HepG2 (cell line): Measurements from ENCODE around the gene STATH. TPM values are rescaled to one million over a fixed set of nuclear protein-coding genes. Genes with fewer than 3 reads are reported as not detected.
A peak's percentile ranks its signal among the peaks of the same experiment; 100 is the strongest.

Experiments
- ATAC-seq: fragments of 200-7000 bp; cut with Tn5 transposase; 3 replicates; pipeline ENCODE4 v1.9.1; 2020; ENCODE audit warnings: mild to moderate bottlenecking, moderate library complexity
- BruUV-seq: library from RNA; stranded (reverse); fragments of 400-500 nt; replicated peaks from 2 replicates; lab custom pipeline; 2021; lab: Mats Ljungman, UMichigan
- CTCF ChIA-PET: fragments of 300-600 bp; formaldehyde crosslinking; extraction: SDS; loops from one replicate; lab custom pipeline; 2021; ENCODE audit warnings: low total read pairs, inconsistent platforms, low intra/inter-chr PET ratio; lab: Yijun Ruan, JAX
- POLR2A ChIA-PET: fragments of 350-600 bp; sonication (Branson Sonifier 250); formaldehyde crosslinking; loops from one replicate; lab custom pipeline; 2020; ENCODE audit warnings: antibody characterized with exemption, inconsistent platforms; lab: Yijun Ruan, JAX
- DNase-seq: peaks from one replicate; pipeline ENCODE4 v3.0.0-alpha.2; 2015; ENCODE audit warnings: low spot score
- FAIRE-seq: peaks from 3 replicates; lab custom pipeline; 2011; peaks lifted over from hg19 to GRCh38; lab: Jason Lieb, UNC
- H2AFZ ChIP-seq: one replicate; pipeline ENCODE4 v1.6.1; 2011; ENCODE audit warnings: low read length, inconsistent platforms
- H3K27ac ChIP-seq: fragments of 300-600 bp; 3 replicates; pipeline ENCODE4 v1.8.0; 2011; ENCODE audit warnings: mixed run types, mild to moderate bottlenecking, mixed read lengths, low read length, inconsistent platforms; ENCODE audit not compliant: insufficient read depth; ENCODE audit errors: extremely low read length
- H3K27me3 ChIP-seq, 2 experiments: fragments of 200-600 bp in 1 of 2; 2 replicates in 1 of 2; 3 replicates in 1 of 2; pipeline versions ENCODE4 v1.6.0 to v1.8.0; 2011; ENCODE audit warnings: low read length in 2 of 2, mild to moderate bottlenecking in 2 of 2, moderate library complexity in 2 of 2, inconsistent platforms in 1 of 2; ENCODE audit not compliant: insufficient read depth in 2 of 2, control insufficient read depth in 1 of 2
- H3K36me3 ChIP-seq, 2 experiments: fragments of 200-600 bp in 1 of 2; replicated peaks in 1 of 2; 2 replicates in 1 of 2; 3 replicates in 1 of 2; pipeline versions ENCODE4 v1.5.1 to v1.8.0; 2011; ENCODE audit warnings: low read length in 2 of 2, inconsistent platforms in 1 of 2; ENCODE audit not compliant: insufficient read depth in 2 of 2, control insufficient read depth in 1 of 2
- H3K4me1 ChIP-seq: 2 replicates; pipeline ENCODE4 v1.5.1; 2012; ENCODE audit warnings: low read length, inconsistent platforms; ENCODE audit not compliant: insufficient read depth
- H3K4me2 ChIP-seq: 2 replicates; pipeline ENCODE4 v1.6.0; 2011; ENCODE audit warnings: low read depth, low read length, inconsistent platforms
- H3K4me3 ChIP-seq, 3 experiments: fragments of 200-600 bp in 1 of 3; sonication (generic), shearing (Covaris generic) in 1 of 3; replicated peaks in 1 of 3; 2 replicates each; pipeline ENCODE4 v1.5.1; 2011 to 2016; ENCODE audit warnings: low read length in 3 of 3, inconsistent platforms in 2 of 3, low read depth in 2 of 3, mild to moderate bottlenecking in 2 of 3, control low read depth in 1 of 3, mixed read lengths in 1 of 3; ENCODE audit not compliant: insufficient read depth in 1 of 3
- H3K79me2 ChIP-seq: one replicate; pipeline ENCODE4 v1.6.1; 2011; ENCODE audit warnings: low read length, inconsistent platforms; ENCODE audit not compliant: insufficient read depth
- H3K9ac ChIP-seq: 2 replicates; pipeline ENCODE4 v1.6.0; 2011; ENCODE audit warnings: mild to moderate bottlenecking, low read depth, low read length, inconsistent platforms; ENCODE audit not compliant: insufficient read depth
- H3K9me3 ChIP-seq: 2 replicates; pipeline ENCODE4 v1.5.1; 2012; ENCODE audit warnings: mild to moderate bottlenecking, low read length
- H4K20me1 ChIP-seq: 2 replicates; pipeline ENCODE4 v1.6.0; 2011; ENCODE audit warnings: inconsistent platforms, mild to moderate bottlenecking, low read length, moderate library complexity; ENCODE audit not compliant: insufficient read depth
- BRCA1 ChIP-seq: sonication (generic); formaldehyde crosslinking; IDR thresholded peaks from 2 replicates; pipeline ENCODE4 v1.4.0; 2020; ENCODE audit warnings: missing genetic modification reagents
- FOXA1 ChIP-seq, 2 experiments: fragments of 450-650 bp in 1 of 2; sonication (generic) in 1 of 2; formaldehyde crosslinking in 1 of 2; IDR thresholded peaks; 2 replicates each; pipeline versions ENCODE4 v1.4.0 to v1.6.1; 2016 to 2020; ENCODE audit warnings: missing genetic modification reagents in 1 of 2
- FOXA3 ChIP-seq: IDR thresholded peaks from 2 replicates; pipeline ENCODE4 v1.6.1; 2016; ENCODE audit warnings: missing genetic modification reagents, missing compliant biosample characterization
- HMG20A ChIP-seq: IDR thresholded peaks from 2 replicates; pipeline ENCODE4 v1.6.1; 2016; ENCODE audit warnings: borderline replicate concordance
- HOXA5 ChIP-seq: sonication (generic); formaldehyde crosslinking; IDR thresholded peaks from 2 replicates; pipeline ENCODE4 v1.4.0; 2020; ENCODE audit warnings: missing genetic modification reagents
- HOXA7 ChIP-seq: sonication (generic); formaldehyde crosslinking; IDR thresholded peaks from 2 replicates; pipeline ENCODE4 v1.8.1; 2022; ENCODE audit warnings: mild to moderate bottlenecking, missing genetic modification reagents, moderate library complexity
- KAT8 ChIP-seq: IDR thresholded peaks from 2 replicates; pipeline ENCODE4 v1.6.1; 2016; ENCODE audit warnings: missing genetic modification reagents, missing compliant biosample characterization
- KDM1A ChIP-seq: IDR thresholded peaks from 2 replicates; pipeline ENCODE4 v1.6.1; 2016; ENCODE audit warnings: missing compliant biosample characterization
- KLF11 ChIP-seq: IDR thresholded peaks from 2 replicates; pipeline ENCODE4 v1.6.1; 2016; ENCODE audit warnings: missing compliant biosample characterization
- KLF12 ChIP-seq: sonication (generic); formaldehyde crosslinking; IDR thresholded peaks from 2 replicates; pipeline ENCODE4 v1.4.0; 2020; ENCODE audit warnings: missing genetic modification reagents, borderline replicate concordance
- ONECUT2 ChIP-seq: sonication (generic); formaldehyde crosslinking; IDR thresholded peaks from 2 replicates; pipeline ENCODE4 v1.4.0; 2020; ENCODE audit warnings: missing genetic modification reagents
- PLRG1 ChIP-seq: fragments of 450-650 bp; conservative IDR thresholded peaks from 2 replicates; pipeline ENCODE4 v1.6.1; 2016
- POGZ ChIP-seq: sonication (generic); formaldehyde crosslinking; IDR thresholded peaks from 2 replicates; pipeline ENCODE4 v1.4.0; 2020; ENCODE audit warnings: mild to moderate bottlenecking, missing genetic modification reagents
- RARG ChIP-seq: sonication (generic); formaldehyde crosslinking; IDR thresholded peaks from 2 replicates; pipeline ENCODE4 v1.4.0; 2020; ENCODE audit warnings: low read depth, mild to moderate bottlenecking, missing genetic modification reagents
- RBM22 ChIP-seq: fragments of 200-400 bp; formaldehyde crosslinking; optimal IDR thresholded peaks from 2 replicates; pipeline ENCODE3; 2017; ENCODE audit warnings: mild to moderate bottlenecking, low read length, moderate library complexity
- RBM39 ChIP-seq: fragments of 200-400 bp; formaldehyde crosslinking; IDR thresholded peaks from one replicate; pipeline ENCODE4 v1.6.1; 2018; ENCODE audit warnings: antibody characterized with exemption, mild to moderate bottlenecking, low read depth, low read length; ENCODE audit not compliant: poor library complexity, severe bottlenecking
- SOX6 ChIP-seq, 2 experiments: fragments of 450-650 bp in 1 of 2; sonication (generic) in 1 of 2; formaldehyde crosslinking in 1 of 2; IDR thresholded peaks; 2 replicates each; pipeline versions ENCODE4 v1.4.0 to v1.6.1; 2017 to 2020; ENCODE audit warnings: antibody characterized with exemption in 1 of 2, mild to moderate bottlenecking in 1 of 2, missing genetic modification reagents in 1 of 2
- STAT5B ChIP-seq: sonication (generic); formaldehyde crosslinking; IDR thresholded peaks from 2 replicates; pipeline ENCODE4 v1.4.0; 2020; ENCODE audit warnings: missing genetic modification reagents
- TMF1 ChIP-seq: sonication (generic); formaldehyde crosslinking; IDR thresholded peaks from 2 replicates; pipeline ENCODE4 v1.8.1; 2022; ENCODE audit warnings: low read depth, missing genetic modification reagents
- XBP1 ChIP-seq: sonication (generic); formaldehyde crosslinking; IDR thresholded peaks from 2 replicates; pipeline ENCODE4 v1.5.0; 2020; ENCODE audit warnings: missing genetic modification reagents
- ZNF296 ChIP-seq: sonication (generic); formaldehyde crosslinking; conservative IDR thresholded peaks from 2 replicates; pipeline ENCODE4 v1.5.0; 2020; ENCODE audit warnings: mild to moderate bottlenecking, missing genetic modification reagents
- ZNF501 ChIP-seq: sonication (generic); formaldehyde crosslinking; IDR thresholded peaks from 2 replicates; pipeline ENCODE4 v1.5.1; 2020; ENCODE audit warnings: mild to moderate bottlenecking, moderate library complexity, missing genetic modification reagents
- ZNF570 ChIP-seq: sonication (generic); formaldehyde crosslinking; IDR thresholded peaks from 2 replicates; pipeline ENCODE4 v1.4.0; 2020; ENCODE audit warnings: mild to moderate bottlenecking, missing genetic modification reagents, borderline replicate concordance
- WGBS: methylation state at CpG from one replicate; pipeline ENCODE4 v1.1.6; 2017; ENCODE audit warnings: low lambda C conversion rate; 5-methylcytosine and 5-hydroxymethylcytosine counted together
- in situ Hi-C: cut with HindIII; loops from 2 replicates; pipeline ENCODE4 v1.10.0; 2017; ENCODE audit warnings: low pct_unique_long_range_greater_than_20kb; ENCODE audit not compliant: extremely low pct_ligation_motif_present
- intact Hi-C: fragments of 100-400 bp; cut with micrococcal nuclease; formaldehyde crosslinking; loops from one replicate; pipeline ENCODE4 v1.10.0; 2022; ENCODE audit not compliant: unreplicated experiment
- polyA plus RNA-seq, 8 experiments: library from polyadenylated mRNA; depleted of rRNA in 3 of 8; stranded (reverse) in 7 of 8; unstranded in 1 of 8; fragments of >200 nt; fragmentation: Illumina TruSeq in 4 of 8; extraction: Trizol in 4 of 8; gene quantifications; 2 replicates each; pipeline versions ENCODE4 v1.2.1 to v1.2.3, GENCODE V29; 2011 to 2016; ENCODE audit warnings: low read depth in 4 of 8, missing spikeins in 1 of 8, mixed read lengths in 1 of 8; ENCODE audit not compliant: insufficient read depth in 1 of 8
- total RNA-seq, 5 experiments: library from RNA; depleted of rRNA; stranded (reverse); fragments of >200 nt; fragmentation: Illumina TruSeq; extraction: Trizol; gene quantifications; 2 replicates each; pipeline ENCODE4 v1.2.3, GENCODE V29; 2016; ENCODE audit warnings: low read depth in 1 of 5
- TF ChIP-seq, protein P1 (sequence below): sonication (generic); formaldehyde crosslinking; IDR thresholded peaks from 2 replicates; pipeline ENCODE4 v1.4.0; 2020; ENCODE audit warnings: missing genetic modification reagents, low read depth, mild to moderate bottlenecking, borderline replicate concordance

The STATH gene
- total and polyA plus RNA-seq, 2 of the 13 experiments (the other 11 are each of a cell fraction or from before 2014, with no cell fraction given), result not detected

DNA sequence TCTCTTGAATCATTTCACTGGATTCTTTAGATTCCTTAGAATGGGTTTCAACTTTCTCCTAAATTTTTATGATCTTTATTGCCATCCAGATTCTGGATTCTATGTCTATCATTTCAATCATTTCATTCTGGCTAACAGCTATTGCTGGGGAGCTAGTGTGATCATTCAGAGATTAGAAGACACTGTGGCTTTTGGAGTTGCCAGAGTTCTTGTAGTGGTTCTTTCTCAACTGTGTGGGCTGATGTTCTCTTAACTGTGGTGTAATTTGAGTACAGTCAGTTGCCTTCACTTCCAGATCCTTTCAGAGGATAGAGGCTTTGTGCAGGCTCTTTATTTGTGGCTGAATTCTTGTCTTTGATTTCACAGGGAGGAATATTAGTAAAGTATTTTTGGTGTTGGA lies 18.2 kb upstream of the STATH start:
- H3K4me2 ChIP-seq, result no peak overlapping the region
- DNase-seq (no peak), ATAC-seq (no peak), FAIRE-seq (no peak)
- no peaks in the 10 kb centered on the region for H3K27me3 ChIP-seq
- BruUV-seq, result no TSS peak
- in situ Hi-C loops (no loop called here), intact Hi-C loops (no loop called here)
- no peak overlapping the region for H2AFZ ChIP-seq
- CTCF ChIA-PET, result no interaction called here
- POLR2A ChIA-PET, result no interaction called here
- H3K79me2 ChIP-seq, result no peaks in the 10 kb centered on the region
- no peaks in the 10 kb centered on the region for H3K4me1 ChIP-seq
- no peak overlapping the region for H3K4me3 ChIP-seq
- TF ChIP-seq KLF11 (CRISPR knock-in tag), result no peak
- TF ChIP-seq RARG (CRISPR knock-in tag), result no peak
- TF ChIP-seq TMF1 (CRISPR knock-in tag), result no peak
- no peak for TF ChIP-seq KDM1A (CRISPR knock-in tag)
- TF ChIP-seq KAT8 (CRISPR knock-in tag), result no peak
- TF ChIP-seq PLRG1, result no peak
- TF ChIP-seq HOXA5 (CRISPR knock-in tag), result no peak
- no peak for TF ChIP-seq HMG20A (CRISPR knock-in tag)
- TF ChIP-seq BRCA1 (CRISPR knock-in tag), result no peak
- TF ChIP-seq ONECUT2 (CRISPR knock-in tag), result no peak
- no peak for TF ChIP-seq RBM22
- TF ChIP-seq FOXA1 (IDR thresholded peaks at IDR 0.05), result no peak
- TF ChIP-seq FOXA1 (CRISPR knock-in tag; IDR thresholded peaks at IDR 0.05), result no peak
- H3K27ac ChIP-seq, result no peak overlapping the region
- no peaks in the 10 kb centered on the region for H4K20me1 ChIP-seq
- no peaks in the 10 kb centered on the region for H3K9me3 ChIP-seq
- no peak overlapping the region for H3K9ac ChIP-seq
- no peaks in the 10 kb centered on the region for H3K36me3 ChIP-seq

DNA sequence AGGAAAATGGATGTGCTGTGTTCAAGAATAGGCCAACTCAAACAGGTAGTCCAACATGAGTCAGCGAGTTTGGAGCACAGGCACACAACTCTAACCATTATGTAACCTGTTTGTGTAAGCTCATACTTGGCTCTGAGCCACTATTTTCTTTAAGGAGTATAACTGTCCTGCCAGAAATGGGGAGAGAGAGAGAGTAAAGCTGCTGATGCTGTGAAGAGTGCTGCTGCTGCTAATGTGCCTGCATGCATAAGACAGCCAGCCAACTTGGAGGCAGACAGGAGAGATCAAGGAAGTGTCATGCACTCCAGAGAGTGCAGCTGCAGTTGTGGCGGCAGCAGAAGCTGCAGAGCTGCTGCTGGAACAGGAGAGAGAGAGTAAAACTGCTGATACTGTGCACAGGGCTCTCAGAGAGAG lies 11.7 kb upstream of the STATH start:
- peaks cover 17% of the 10 kb centered on the region for H3K4me1 ChIP-seq
- no peak overlapping the region for H3K4me3 ChIP-seq
- no peak overlapping the region for H3K27ac ChIP-seq
- peak; percentile 23 for FAIRE-seq
- WGBS, result 29% methylated on average over 2 of the region's 2 CpGs
- no peak overlapping the region for H2AFZ ChIP-seq
- no peaks in the 10 kb centered on the region for H4K20me1 ChIP-seq
- CTCF ChIA-PET, result no interaction called here
- no peaks in the 10 kb centered on the region for H3K79me2 ChIP-seq
- BruUV-seq, result no TSS peak
- POLR2A ChIA-PET, result no interaction called here
- H3K4me2 ChIP-seq, result peak overlapping the region; percentile 45
- H3K9ac ChIP-seq, result no peak overlapping the region
- intact Hi-C loops, result loop anchor here (10.0 kb wide), 1 partner anchor 1461 kb away; no protein-coding TSS in a partner anchor
- no peaks in the 10 kb centered on the region for H3K27me3 ChIP-seq
- H3K9me3 ChIP-seq, result no peaks in the 10 kb centered on the region
- in situ Hi-C loops, result no loop called here
- no peaks in the 10 kb centered on the region for H3K36me3 ChIP-seq
- DNase-seq, result peak; percentile 79
- peak; percentile 93 for ATAC-seq
- TF ChIP-seq ZNF570 (CRISPR knock-in tag) (no peak), RBM39 (no peak), ZNF296 (no peak), XBP1 (no peak), SOX6 (IDR thresholded peaks at IDR 0.05) (no peak), SOX6 (CRISPR knock-in tag; IDR thresholded peaks at IDR 0.05) (peak; percentile 79), ZNF501 (CRISPR knock-in tag) (no peak), HOXA7 (CRISPR knock-in tag) (no peak), STAT5B (CRISPR knock-in tag) (no peak), FOXA3 (CRISPR knock-in tag) (peak; percentile 62), KLF12 (no peak), POGZ (peak; percentile 88)
- TF ChIP-seq, protein P1, sequence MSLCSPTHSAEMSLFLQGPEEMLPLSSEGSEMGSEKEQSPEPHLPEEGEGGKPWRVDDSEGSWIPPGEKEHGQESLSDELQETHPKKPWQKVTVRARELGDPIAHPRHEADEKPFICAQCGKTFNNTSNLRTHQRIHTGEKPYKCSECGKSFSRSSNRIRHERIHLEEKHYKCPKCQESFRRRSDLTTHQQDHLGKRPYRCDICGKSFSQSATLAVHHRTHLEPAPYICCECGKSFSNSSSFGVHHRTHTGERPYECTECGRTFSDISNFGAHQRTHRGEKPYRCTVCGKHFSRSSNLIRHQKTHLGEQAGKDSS (CRISPR knock-in tag), result no peak
